GM18951 (cell line): Measurements from ENCODE around the gene HIVEP2.

Source experiments
- POLR2A ChIP-seq: IDR thresholded peaks from 4 replicates; pipeline ENCODE4 v1.6.1; 2011; ENCODE audit warnings: mild to moderate bottlenecking; ENCODE audit not compliant: insufficient read length, insufficient read depth; ENCODE audit errors: extremely low read depth
- in situ Hi-C: fragments of 300-500 bp; cut with MboI; formaldehyde crosslinking; loops from one replicate; pipeline ENCODE4 v1.12.0; 2022; ENCODE audit warnings: low sequenced_read_pairs, mixed read lengths, inconsistent platforms; ENCODE audit not compliant: unreplicated experiment

Gene HIVEP2

GRCh38 chr6:142805042-142805441 lies 139.9 kb downstream of the HIVEP2 start:
- in situ Hi-C loops: no loop called here
- no peak for TF ChIP-seq POLR2A

GRCh38 chr6:142804490-142804889 lies 140.5 kb downstream of the HIVEP2 start:
- in situ Hi-C loops: no loop called here
- no peak for TF ChIP-seq POLR2A

- in situ Hi-C loops: no loop called here
- no peak for TF ChIP-seq POLR2A
These were observed 141.4 kb downstream of the HIVEP2 start for GRCh38 chr6:142803495-142804058.

GRCh38 chr6:142803032-142803431 lies 141.9 kb downstream of the HIVEP2 start:
- in situ Hi-C loops: no loop called here
- no peak for TF ChIP-seq POLR2A

GRCh38 chr6:142802124-142802523 lies 142.9 kb downstream of the HIVEP2 start:
- TF ChIP-seq POLR2A: no peak
- in situ Hi-C loops: no loop called here

GRCh38 chr6:142800240-142800639 lies 144.7 kb downstream of the HIVEP2 start:
- no peak for TF ChIP-seq POLR2A
- in situ Hi-C loops: no loop called here

GRCh38 chr6:142799639-142800038 lies 145.3 kb downstream of the HIVEP2 start:
- TF ChIP-seq POLR2A: no peak
- in situ Hi-C loops: no loop called here

GRCh38 chr6:142797159-142797558 lies 147.8 kb downstream of the HIVEP2 start:
- in situ Hi-C loops: no loop called here
- no peak for TF ChIP-seq POLR2A

- in situ Hi-C loops: no loop called here
- no peak for TF ChIP-seq POLR2A
These were observed 148.4 kb downstream of the HIVEP2 start for GRCh38 chr6:142796571-142796970.

GRCh38 chr6:142796024-142796423 lies 149.0 kb downstream of the HIVEP2 start:
- TF ChIP-seq POLR2A: no peak
- in situ Hi-C loops: no loop called here

GRCh38 chr6:142794424-142794823 lies 150.6 kb downstream of the HIVEP2 start:
- TF ChIP-seq POLR2A: no peak
- in situ Hi-C loops: no loop called here

- TF ChIP-seq POLR2A: no peak
- in situ Hi-C loops: no loop called here
These were observed 154.7 kb downstream of the HIVEP2 start for GRCh38 chr6:142790257-142790656.

- in situ Hi-C loops: no loop called here
- no peak for TF ChIP-seq POLR2A
These were observed 157.6 kb downstream of the HIVEP2 start for GRCh38 chr6:142787422-142787821.

- no peak for TF ChIP-seq POLR2A
- in situ Hi-C loops: no loop called here
These were observed 158.5 kb downstream of the HIVEP2 start for GRCh38 chr6:142786476-142786875.

- no peak for TF ChIP-seq POLR2A
- in situ Hi-C loops: no loop called here
These were observed 160.6 kb downstream of the HIVEP2 start for GRCh38 chr6:142784344-142784743.
